HG02970 (cell line): Measurements from ENCODE around the gene PDAP1.
"Not testable (repeated sequence)": the region's sequence is repeated elsewhere in the genome, so short reads cannot be mapped to it uniquely, and the experiment has no call there.

Experiments used
- ATAC-seq: cut with Tn5 transposase; IDR thresholded peaks from one replicate; pipeline ENCODE4 v1.9.1; 2021; ENCODE audit warnings: mild to moderate bottlenecking, moderate library complexity, moderate number of reproducible peaks; ENCODE audit not compliant: unreplicated experiment, low FRiP score

The PDAP1 gene

DNA sequence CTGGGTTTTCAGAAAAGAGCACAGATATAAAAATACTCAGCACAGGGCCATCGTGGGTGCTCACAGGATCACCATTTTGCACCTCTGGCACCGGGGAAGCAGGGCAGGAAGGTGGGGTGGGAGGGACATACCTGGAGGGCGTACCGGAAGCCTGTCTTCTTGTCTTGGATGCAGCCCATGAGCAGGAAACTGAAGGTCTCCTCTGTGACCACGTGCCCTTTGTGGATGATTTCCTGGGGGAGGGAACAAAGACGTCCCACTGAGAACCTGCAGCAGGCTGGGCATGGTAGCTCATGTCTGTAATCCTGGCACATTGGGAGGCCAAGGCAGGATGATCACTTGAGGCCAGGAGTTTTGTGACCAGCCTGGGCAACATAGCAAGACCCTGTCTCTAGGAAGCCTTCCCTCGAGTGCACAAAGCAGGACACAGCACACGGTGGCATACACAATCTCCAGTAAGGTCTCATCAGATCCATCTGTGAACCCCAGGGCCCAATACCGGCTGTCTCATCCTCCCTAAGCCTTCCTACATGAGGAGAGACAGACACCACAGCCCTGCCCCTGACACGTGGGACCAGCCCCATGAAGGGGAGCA lies 20.7 kb upstream of the PDAP1 start:
- ATAC-seq = no peak

GRCh38 chr7:99424932-99425730 lies 16.7 kb upstream of the PDAP1 start:
- ATAC-seq = no peak

DNA sequence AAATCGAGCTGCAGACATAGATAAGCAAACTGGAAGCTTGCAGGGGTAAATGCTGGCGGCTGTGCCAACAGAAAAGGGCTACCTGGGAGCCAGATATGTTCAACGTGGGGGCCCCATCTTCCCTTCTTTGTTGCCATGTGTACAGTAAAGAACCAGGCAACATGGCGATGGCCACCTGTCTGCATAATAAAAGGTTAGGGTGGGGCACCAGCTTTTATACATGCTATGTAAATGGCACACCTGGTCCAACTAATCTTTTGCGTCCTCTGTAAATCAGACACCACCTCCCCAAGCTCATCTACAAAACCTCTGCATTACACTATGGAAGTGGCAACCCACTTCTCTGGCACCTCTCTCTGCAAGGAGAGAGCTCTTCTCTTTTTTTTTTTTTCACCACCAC lies 14.2 kb upstream of the PDAP1 start:
- no peak for ATAC-seq

DNA sequence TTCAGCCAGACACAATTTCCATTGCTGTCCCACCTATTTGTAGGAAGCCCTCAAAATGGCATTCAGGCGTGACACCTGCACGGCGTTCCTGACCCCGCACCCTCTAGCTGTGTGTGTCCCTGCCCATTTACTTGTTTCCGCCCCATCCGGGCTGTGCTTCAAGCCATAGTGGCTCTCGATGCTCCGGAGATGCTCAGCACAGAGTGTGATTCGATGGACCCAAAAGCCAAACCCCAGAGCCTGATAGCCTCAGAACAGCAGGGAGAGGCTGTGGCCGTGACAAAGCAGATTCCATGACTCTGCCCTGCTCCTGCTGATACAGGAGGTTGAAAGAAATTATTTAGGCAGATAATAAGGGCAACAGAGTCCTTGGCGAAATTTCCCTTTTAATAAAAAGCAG lies 13.8 kb upstream of the PDAP1 start:
- no peak for ATAC-seq

GRCh38 chr7:99420986-99421385 lies 12.6 kb upstream of the PDAP1 start:
- no peak for ATAC-seq

GRCh38 chr7:99420213-99420612 lies 11.8 kb upstream of the PDAP1 start:
- no peak for ATAC-seq

GRCh38 chr7:99419323-99420021 lies 11.1 kb upstream of the PDAP1 start:
- ATAC-seq = no peak

- no peak for ATAC-seq
These were observed 9.9 kb upstream of the PDAP1 start for GRCh38 chr7:99418260-99418659.

DNA sequence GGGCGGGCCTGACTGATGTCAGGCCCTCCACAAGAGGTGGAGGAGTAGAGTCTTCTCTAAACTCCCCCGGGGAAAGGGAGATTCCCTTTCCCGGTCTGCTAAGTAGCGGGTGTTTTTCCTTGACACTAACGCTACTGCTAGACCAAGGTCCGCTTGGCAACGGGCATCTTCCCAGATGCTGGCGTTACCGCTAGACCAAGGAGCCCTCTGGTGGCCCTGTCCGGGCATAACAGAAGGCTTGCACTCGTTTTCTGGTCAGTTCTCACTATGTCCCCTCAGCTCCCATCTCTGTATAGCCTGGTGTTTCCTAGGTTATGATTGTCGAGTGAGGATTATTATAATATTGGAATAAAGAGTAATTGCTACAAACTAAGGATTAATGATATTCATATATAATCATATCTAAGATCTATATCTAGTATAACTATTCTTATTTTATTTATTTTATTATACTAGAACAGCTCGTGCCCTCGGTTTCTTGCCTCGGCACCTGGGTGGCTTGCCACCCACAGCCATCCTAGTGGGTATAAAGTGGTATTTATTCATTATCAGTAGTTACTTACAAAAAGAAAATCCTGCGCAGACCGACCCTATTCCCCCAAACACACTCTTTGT lies 7.2 kb upstream of the PDAP1 start:
- not testable (repeated sequence) for ATAC-seq

- ATAC-seq = no peak
These were observed 2.2 kb upstream of the PDAP1 start for GRCh38 chr7:99410635-99411034.

GRCh38 chr7:99409806-99410205 lies 1.4 kb upstream of the PDAP1 start:
- no peak for ATAC-seq

DNA sequence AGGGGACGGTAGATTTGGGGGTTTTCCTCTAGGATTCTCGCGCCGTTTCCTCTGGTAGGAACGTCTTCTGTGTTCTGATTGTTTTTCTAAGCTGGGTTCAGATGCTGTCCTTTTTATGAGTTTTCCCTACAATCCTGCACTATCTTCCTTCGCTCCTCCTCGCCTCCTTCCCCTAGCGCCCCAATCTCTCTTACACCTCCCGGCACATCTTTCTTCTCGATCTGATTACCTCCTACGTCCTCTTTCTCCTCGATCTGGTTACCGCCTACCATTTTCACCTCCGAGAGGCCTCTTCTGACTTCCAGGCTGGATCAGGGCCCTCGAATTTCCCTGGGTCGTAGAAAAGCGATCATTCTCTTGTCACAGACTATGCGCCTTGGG lies 785 bp upstream of the PDAP1 start:
- ATAC-seq = no peak

GRCh38 chr7:99407872-99408378 lies 472 bp downstream of the PDAP1 start:
- peak; percentile 3 for ATAC-seq

GRCh38 chr7:99406557-99406956 lies 1.8 kb downstream of the PDAP1 start:
- no peak for ATAC-seq

DNA sequence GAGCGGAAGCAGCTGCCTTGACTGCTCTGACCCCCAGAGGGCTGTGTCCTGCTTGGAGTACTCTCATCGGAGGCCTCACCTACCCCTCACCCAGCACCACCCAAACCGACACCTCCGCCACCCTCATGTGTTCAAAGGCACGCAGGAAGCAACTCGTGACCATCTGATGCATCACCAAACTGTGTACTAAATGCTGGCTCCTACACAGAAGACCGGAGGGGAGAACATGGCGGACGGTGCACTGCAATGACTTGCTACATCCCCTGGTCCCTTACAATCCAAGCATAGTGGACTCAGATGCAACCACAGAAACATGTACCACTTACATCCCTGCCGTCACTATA lies 3.4 kb downstream of the PDAP1 start:
- ATAC-seq = no peak

DNA sequence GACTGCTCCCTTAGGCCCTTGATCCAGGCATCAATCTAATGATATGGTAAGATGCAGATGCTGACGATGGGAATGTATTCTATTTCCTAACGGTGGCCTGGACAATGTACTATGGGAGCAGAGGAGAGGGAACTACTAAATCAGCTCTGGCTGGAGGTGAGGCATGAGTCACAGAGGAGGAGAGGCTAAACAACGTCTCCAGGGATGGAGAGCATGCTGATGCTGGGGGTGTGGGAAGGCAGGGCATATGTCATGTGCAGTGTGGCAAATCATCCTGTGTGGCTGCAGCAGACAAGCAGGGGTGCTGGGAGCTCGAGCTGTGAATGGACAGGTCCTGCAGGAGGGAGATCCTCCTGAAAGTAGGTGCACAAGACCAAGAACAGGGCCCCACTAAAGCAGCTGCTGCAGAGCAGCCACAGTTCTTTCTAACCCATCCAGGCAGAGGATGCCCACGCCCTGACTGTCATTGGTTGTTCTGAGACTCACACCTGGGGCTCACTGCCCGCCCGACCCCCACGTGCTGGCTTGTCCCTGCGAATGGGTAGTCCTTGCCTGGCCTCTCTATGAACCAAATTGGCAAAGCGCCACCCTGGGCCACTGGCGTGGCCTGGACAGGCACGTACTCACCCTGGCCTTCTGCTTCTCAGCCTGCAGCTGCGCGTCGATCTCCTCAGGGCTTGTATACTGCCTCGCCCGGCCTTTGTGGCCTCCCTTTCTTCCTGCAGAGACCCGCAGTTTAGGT lies 4.0 kb downstream of the PDAP1 start:
- ATAC-seq = no peak

GRCh38 chr7:99403764-99404163 lies 4.6 kb downstream of the PDAP1 start:
- ATAC-seq = no peak

DNA sequence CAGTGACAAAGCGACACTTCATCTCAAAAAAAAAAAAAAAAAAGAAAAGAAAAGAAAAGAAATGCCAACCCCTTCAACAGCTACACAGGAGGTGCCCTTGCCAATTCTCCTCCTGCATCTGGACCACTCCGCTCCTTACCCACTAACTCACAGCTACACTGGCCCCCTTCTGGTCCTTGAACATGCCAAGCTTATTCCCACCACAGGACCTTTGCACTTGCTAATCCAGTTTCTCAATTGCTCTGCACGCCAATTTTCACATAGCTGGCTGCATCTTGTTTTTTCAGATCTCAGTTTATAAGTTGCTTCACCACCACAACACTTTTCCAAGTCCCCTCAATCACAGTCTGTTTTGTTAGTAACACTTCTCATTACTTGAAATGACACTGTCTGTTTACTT lies 5.5 kb downstream of the PDAP1 start:
- ATAC-seq = no peak

- no peak for ATAC-seq
These were observed 8.8 kb downstream of the PDAP1 start for GRCh38 chr7:99399597-99399996.

- ATAC-seq = no peak
These were observed 9.4 kb downstream of the PDAP1 start for GRCh38 chr7:99398891-99399445.
